Heart right ventricle (tissue), 16 donors: ENCODE measurements around the gene GJC1. TPM values are rescaled to one million over a fixed set of nuclear protein-coding genes. Genes with fewer than 3 reads are reported as not detected.
"Not testable (repeated sequence)": the region's sequence is repeated elsewhere in the genome, so short reads cannot be mapped to it uniquely, and the experiment has no call there.

Experiments used
- ATAC-seq, 8 donors: fragments of 200-7000 bp; cut with Tn5 transposase; one replicate each; pipeline ENCODE4 v1.9.1; 2020; ENCODE audit warnings: mild to moderate bottlenecking in 8 of 8, moderate library complexity in 8 of 8, moderate number of reproducible peaks in 1 of 8
- DNase-seq, 2 donors: peaks; one replicate each; pipeline ENCODE4 v3.0.0-alpha.2; 2020
- H3K27ac ChIP-seq, 10 donors: fragments of 200-600 bp; sonication (generic) in 2 of 10; one replicate each; pipeline versions ENCODE4 v1.5.0 to v1.8.0; 2020 to 2022; ENCODE audit warnings: mild to moderate bottlenecking in 3 of 10
- H3K27me3 ChIP-seq, 7 donors: fragments of 200-600 bp; one replicate each; pipeline ENCODE4 v1.8.0; 2021 to 2022; ENCODE audit warnings: mild to moderate bottlenecking in 2 of 7
- H3K36me3 ChIP-seq, 9 donors: fragments of 200-600 bp; sonication (generic) in 1 of 9; one replicate each; pipeline versions ENCODE4 v1.5.0 to v1.8.0; 2020 to 2022; ENCODE audit warnings: mild to moderate bottlenecking in 2 of 9
- H3K4me1 ChIP-seq, 9 donors: fragments of 200-600 bp; sonication (generic) in 1 of 9; one replicate each; pipeline versions ENCODE4 v1.5.0 to v1.8.0; 2020 to 2022; ENCODE audit warnings: mild to moderate bottlenecking in 4 of 9
- H3K4me3 ChIP-seq, 10 donors: fragments of 200-600 bp; sonication (generic) in 2 of 10; one replicate each; pipeline versions ENCODE4 v1.5.0 to v1.8.0; 2020 to 2022; ENCODE audit warnings: mild to moderate bottlenecking in 7 of 10, moderate library complexity in 2 of 10
- H3K9me3 ChIP-seq, 11 donors: fragments of 200-600 bp in 10 of 11; sonication (generic) in 2 of 11; one replicate each; pipeline versions ENCODE4 v1.5.0 to v1.8.0; 2013 to 2022; ENCODE audit warnings: mild to moderate bottlenecking in 2 of 11, control low read depth in 1 of 11, moderate library complexity in 1 of 11
- CTCF ChIP-seq, 9 donors: fragments of 200-600 bp; sonication (generic) in 2 of 9; IDR thresholded peaks; one replicate each; pipeline versions ENCODE4 v1.5.0 to v1.8.0; 2021 to 2022; ENCODE audit warnings: antibody characterized with exemption in 9 of 9, mild to moderate bottlenecking in 5 of 9, moderate library complexity in 1 of 9
- WGBS, 2 donors: extraction: QIAGEN DNeasy Blood & Tissue Kit; methylation state at CpG; one replicate each; pipeline ENCODE4 v1.1.7; 2013; ENCODE audit warnings: inconsistent platforms in 1 of 2; 5-methylcytosine and 5-hydroxymethylcytosine counted together
- intact Hi-C, 10 donors: fragments of 100-400 bp; cut with DNase I; formaldehyde crosslinking; loops; one replicate each; pipeline versions ENCODE4 v1.11.1 to v1.14.2; 2022
- polyA plus RNA-seq, 2 donors: library from polyadenylated mRNA; stranded (reverse); fragments of 200-250 nt; gene quantifications; one replicate each; pipeline ENCODE4 v1.2.3, GENCODE V29; 2013
- total RNA-seq, 10 donors: library from RNA; stranded (reverse); fragmentation: NEBNext Ultra II Directional in 3 of 10; extraction: Animal tissue kit (Norgen Biotek cat#: 25700) in 3 of 10; gene quantifications; one replicate each; pipeline versions ENCODE4 v1.2.1 to v1.2.4, GENCODE V29; 2021 to 2023
- donor health status: Arrhythmogenic right ventricular cardiomyopathy.
- donor health status: ischemic (EF 13 %, LVEDD 7.1; RV severe dilation, severe dysfunction).
- donor health status: healthy with polysubstance abuse.
- donor health status: DM: no; HTN: yes; CAD: no.
- donor health status: DM: no; HTN: no; CAD: no.
- donor health status: ischemic (EF 25% LVEDD 6.9; RV normal size, moderate dysfunction).
- donor health status: ischemic (EF 25% LVEDD 5.7; RV mildly dilated, moderate dysfunction).
- donor health status: healthy.
- donor health status: DM: yes; HTN: yes; CAD: no.
- donor health status: Ischemic cardiomyopathy.
- donor health status: ischemic (EF 35%, LVEDD 5.7; RV mildly dilated, moderate dysfunction).
- donor health status: nonischemic (EF 11% LVEDD 7.7; RV severe dilation, severe dysfunction).
- donor health status: DM: yes; HTN: yes; CAD: no.
- donor health status: PGD.
- donor health status: ischemic (EF 29% LVEDD 5.4; RV normal size, mild dysfunction).
- donor health status: nonischemic (EF 23%, LVEDD 6.1; RV moderate dilation, normal function).

Gene GJC1
- total and polyA plus RNA-seq, 12 donors = 10.9 to 41.5 (median 20.1) TPM

- Histone ChIP-seq H3K9me3 (no peaks in the 10 kb centered on the region), H3K4me3 (peak overlapping the region in 2 of 10 donors; percentile 84 to 86), H3K27me3 (peaks cover 0 to 64% (median 15%) of the 10 kb centered on the region in 7 donors), H3K4me1 (peaks cover 0 to 41% (median 20%) of the 10 kb centered on the region in 9 donors), H3K27ac (peak overlapping the region in 3 of 10 donors; percentile 1 to 35 (median 1)), H3K36me3 (no peaks in the 10 kb centered on the region)
- intact Hi-C loops = loop anchor here in 1 of 10 donors (5.0 kb wide), 1 partner anchor 39 kb away; no protein-coding TSS in a partner anchor
- ATAC-seq (no peak), DNase-seq (no peak)
- WGBS, 2 donors = 84 to 85% methylated on average over 15 of the region's 15 CpGs
- no peak for TF ChIP-seq CTCF (IDR thresholded peaks at IDR 0.05)
Measured at GRCh38 chr17:44826123-44826790, 3.8 kb downstream of the GJC1 start.

- DNase-seq, ATAC-seq, H3K4me3 ChIP-seq, H3K27ac ChIP-seq, H3K36me3 ChIP-seq, H3K9me3 ChIP-seq: not testable (repeated sequence)
- H3K27me3 ChIP-seq = peaks cover 0 to 55% (median 11%) of the 10 kb centered on the region in 7 donors
- intact Hi-C loops = loop anchor here in 1 of 10 donors (5.0 kb wide), 1 partner anchor 38 kb away; no protein-coding TSS in a partner anchor
- H3K4me1 ChIP-seq = peaks cover 0 to 45% (median 21%) of the 10 kb centered on the region in 9 donors
- 95 to 97% methylated on average over 9 of the region's 9 CpGs for WGBS, 2 donors
Measured at GRCh38 chr17:44825236-44825635, 4.9 kb downstream of the GJC1 start.

- intact Hi-C loops = no loop called here
- peak in 2 of 8 donors; percentile 62 to 72 for ATAC-seq
- H3K27ac ChIP-seq = peak overlapping the region in 1 of 10 donors; percentile 38
Measured at GRCh38 chr17:44820631-44821212, 9.4 kb downstream of the GJC1 start.

GRCh38 chr17:44818508-44818907, 11.6 kb downstream of the GJC1 start:
- intact Hi-C loops, H3K4me3 ChIP-seq, H3K27me3 ChIP-seq, ATAC-seq, H3K27ac ChIP-seq, DNase-seq, H3K9me3 ChIP-seq, H3K36me3 ChIP-seq: not testable (repeated sequence)
- H3K4me1 ChIP-seq = peaks cover 0 to 46% (median 10%) of the 10 kb centered on the region in 9 donors
- WGBS, 2 donors = 90 to 91% methylated on average over 6 of the region's 6 CpGs

More at GRCh38 chr17:44820631-44821212, 9.4 kb downstream of the GJC1 start:
- WGBS, 2 donors = 27 to 36% methylated on average over 7 of the region's 7 CpGs
- H3K36me3 ChIP-seq = no peaks in the 10 kb centered on the region
- no peak for DNase-seq
- no peak overlapping the region for H3K4me3 ChIP-seq
- no peaks in the 10 kb centered on the region for H3K9me3 ChIP-seq
- peaks cover 0 to 17% (median 1%) of the 10 kb centered on the region in 7 donors for H3K27me3 ChIP-seq
- peaks cover 0 to 38% (median 10%) of the 10 kb centered on the region in 9 donors for H3K4me1 ChIP-seq
- TF ChIP-seq CTCF (IDR thresholded peaks at IDR 0.05) = no peak

GRCh38 chr17:44812263-44812662, 17.8 kb downstream of the GJC1 start:
- WGBS, 2 donors = 43 to 54% methylated on average over 4 of the region's 4 CpGs
- Histone ChIP-seq H3K9me3 (no peaks in the 10 kb centered on the region), H3K4me1 (peaks cover 0 to 45% (median 7%) of the 10 kb centered on the region in 9 donors), H3K36me3 (no peaks in the 10 kb centered on the region), H3K27me3 (no peaks in the 10 kb centered on the region), H3K4me3 (no peak overlapping the region), H3K27ac (peak overlapping the region in 5 of 10 donors; percentile 10 to 71 (median 40))
- ATAC-seq = peak in 2 of 8 donors; percentile 16 to 22
- DNase-seq = no peak
- TF ChIP-seq CTCF (IDR thresholded peaks at IDR 0.05) = no peak
- intact Hi-C loops = no loop called here

GRCh38 chr17:44808656-44809388, 21.3 kb downstream of the GJC1 start:
- intact Hi-C loops, ATAC-seq: not testable (repeated sequence)
- peaks cover 0 to 45% (median 7%) of the 10 kb centered on the region in 9 donors for H3K4me1 ChIP-seq

More at GRCh38 chr17:44808656-44809388, 21.3 kb downstream of the GJC1 start:
- H3K27ac ChIP-seq, H3K27me3 ChIP-seq, H3K4me3 ChIP-seq, H3K9me3 ChIP-seq, DNase-seq: not testable (repeated sequence)
- H3K36me3 ChIP-seq = peaks cover 0 to 28% (median 4%) of the 10 kb centered on the region in 9 donors
- WGBS, 2 donors = 94 to 96% methylated on average over 9 of the region's 9 CpGs
